T-cell (primary cell): ENCODE measurements around the gene PDIK1L. TPM values are rescaled to one million over a fixed set of nuclear protein-coding genes. Genes with fewer than 3 reads are reported as not detected.

Source experiments
- ATAC-seq, 4 experiments: fragments of 200-7000 bp in 3 of 4; fragments of 150-1000 bp in 1 of 4; cut with Tn5 transposase; replicated peaks in 1 of 4; 1 replicate in 3 of 4; 2 replicates in 1 of 4; pipeline ENCODE4 v1.10.0; 2021; ENCODE audit warnings: moderate library complexity in 3 of 4, mild to moderate bottlenecking in 2 of 4, moderate number of reproducible peaks in 1 of 4
- CTCF ChIA-PET, 2 donors: fragments of 300-600 bp; sonication (Branson Sonifier 250); formaldehyde crosslinking; loops; one replicate each; lab custom pipeline; 2022; ENCODE audit warnings: antibody characterized with exemption in 2 of 2; lab: Charles Lee
- POLR2A ChIA-PET, 2 donors: fragments of 300-600 bp; sonication (Branson Sonifier 250); formaldehyde crosslinking; loops; one replicate each; lab custom pipeline; 2022; ENCODE audit warnings: antibody characterized with exemption in 2 of 2; lab: Charles Lee
- DNase-seq, 35 experiments: peaks; one replicate each; pipeline versions ENCODE4 v3.0.0 to v3.0.0-alpha.2; 2013 to 2023
- H3K27ac ChIP-seq: one replicate; pipeline ENCODE4 v1.5.1; 2013; ENCODE audit warnings: low read length
- H3K27me3 ChIP-seq, 2 experiments: replicated peaks in 1 of 2; 1 replicate in 1 of 2; 2 replicates in 1 of 2; pipeline versions ENCODE4 v1.6.1 to v1.7.0; 2013; ENCODE audit warnings: low read length in 1 of 2, mixed read lengths in 1 of 2; ENCODE audit not compliant: control insufficient read depth in 2 of 2, insufficient read depth in 2 of 2; ENCODE audit errors: extremely low read depth in 1 of 2
- H3K36me3 ChIP-seq, 2 donors: 1 replicate in 1 of 2; 2 replicates in 1 of 2; pipeline versions ENCODE4 v1.6.1 to v1.7.0; 2013; ENCODE audit warnings: low read length in 1 of 2; ENCODE audit not compliant: control insufficient read depth in 2 of 2, insufficient read depth in 1 of 2; ENCODE audit errors: extremely low read depth in 1 of 2
- H3K4me1 ChIP-seq, 2 experiments: 1 replicate in 1 of 2; 2 replicates in 1 of 2; pipeline versions ENCODE4 v1.6.1 to v1.7.0; 2013; ENCODE audit warnings: low read length in 2 of 2, mixed read lengths in 1 of 2; ENCODE audit not compliant: insufficient read depth in 2 of 2, control insufficient read depth in 1 of 2; ENCODE audit errors: extremely low read depth in 1 of 2
- H3K4me3 ChIP-seq, 2 donors: 1 replicate in 1 of 2; 2 replicates in 1 of 2; pipeline versions ENCODE4 v1.5.1 to v1.7.0; 2013; ENCODE audit warnings: mild to moderate bottlenecking in 2 of 2, low read length in 1 of 2, moderate library complexity in 1 of 2; ENCODE audit not compliant: control insufficient read depth in 1 of 2; ENCODE audit errors: extremely low read depth in 1 of 2
- H3K9me3 ChIP-seq: 2 replicates; pipeline ENCODE4 v1.7.0; 2013
- H3K27ac Mint-ChIP-seq, 2 donors: one replicate each; pipeline ENCODE4 v1.8.0; 2020 to 2021; ENCODE audit warnings: mild to moderate bottlenecking in 2 of 2, mixed read lengths in 2 of 2
- H3K27me3 Mint-ChIP-seq, 2 donors: one replicate each; pipeline ENCODE4 v1.8.0; 2021 to 2022; ENCODE audit warnings: mixed read lengths in 2 of 2
- H3K36me3 Mint-ChIP-seq: one replicate; pipeline ENCODE4 v1.8.0; 2021; ENCODE audit warnings: mixed read lengths
- H3K4me1 Mint-ChIP-seq, 3 donors: one replicate each; pipeline ENCODE4 v1.8.0; 2020 to 2022; ENCODE audit warnings: mixed read lengths in 3 of 3, mild to moderate bottlenecking in 1 of 3
- H3K4me3 Mint-ChIP-seq, 3 donors: one replicate each; pipeline ENCODE4 v1.8.0; 2020 to 2022; ENCODE audit warnings: mild to moderate bottlenecking in 3 of 3, mixed read lengths in 3 of 3, moderate library complexity in 3 of 3
- H3K9me3 Mint-ChIP-seq, 3 donors: one replicate each; pipeline ENCODE4 v1.8.0; 2020 to 2022; ENCODE audit warnings: mixed read lengths in 3 of 3
- WGBS: methylation state at CpG from one replicate; pipeline ENCODE4 v1.1.5; 2013; ENCODE audit warnings: missing lambda C conversion rate; ENCODE audit not compliant: insufficient coverage; 5-methylcytosine and 5-hydroxymethylcytosine counted together
- total RNA-seq, 35 experiments: library from RNA in 6 of 35; stranded (reverse) in 6 of 35; fragments of 120-200 nt in 1 of 35; gene quantifications; one replicate each; pipeline versions ENCODE4 v1.2.1 to v1.2.4 and lab custom pipeline; 2013 to 2026

Gene PDIK1L
- total RNA-seq (10 to 100 TPM in 3 of 5 donors, 1 to 10 TPM in 2; 8.8 to 23.6 (median 19.1) TPM), total RNA-seq (lab: John Stamatoyannopoulos, UW) (9.2 to 56.0 (median 28.2) reads per million in 29 experiments)
- 16.1 TPM for total RNA-seq (2013)

DNA sequence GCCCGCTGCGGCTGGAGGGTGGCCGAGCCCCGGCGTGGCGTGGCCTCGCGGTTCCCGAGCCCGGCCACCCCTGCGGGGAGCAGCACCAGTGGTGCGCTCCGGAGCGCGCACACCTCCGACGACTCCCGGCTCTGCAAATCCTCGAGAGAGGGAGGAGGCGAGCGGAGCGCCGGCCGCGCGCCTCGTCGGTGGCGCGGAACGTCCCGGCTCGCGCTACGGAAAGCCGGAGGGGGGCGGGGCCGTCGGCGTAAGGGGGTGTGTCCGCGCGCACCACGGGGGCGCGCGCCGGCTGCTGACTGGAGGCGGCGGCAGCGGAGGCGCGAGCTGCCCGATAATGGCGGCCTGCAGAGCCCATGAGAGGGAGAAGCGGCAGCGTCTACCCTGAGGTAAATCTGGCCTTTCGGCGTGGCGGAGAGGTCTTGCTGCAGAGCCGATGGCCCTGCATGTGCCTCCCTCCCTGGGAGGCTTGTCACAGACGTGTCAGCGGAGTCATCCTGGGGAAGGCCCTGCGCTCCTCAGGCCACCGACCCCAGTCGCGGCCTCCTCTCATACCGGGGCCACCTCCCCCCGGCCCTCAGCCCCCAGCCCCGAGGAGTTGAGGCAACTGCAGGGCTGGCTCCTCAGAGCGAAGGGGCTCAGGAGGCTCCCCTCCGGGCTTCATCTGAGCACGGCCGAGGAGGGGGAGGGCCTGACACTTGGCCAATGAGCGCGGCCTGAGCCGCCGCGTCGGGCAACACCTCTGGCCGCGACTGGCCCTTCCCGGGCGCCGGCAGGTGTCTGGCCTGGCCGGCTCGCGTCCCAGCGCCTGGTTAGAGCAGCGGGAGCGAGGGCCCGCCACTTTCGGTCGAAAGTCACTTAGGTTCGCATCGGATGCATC lies at the start of gene PDIK1L:
Gene PDIK1L (plus strand): TSS at position 295 of the 877 bp plus-strand sequence. CDS start 2,485 bp downstream, outside the sequence.
- no peaks in the 10 kb centered on the region for H3K9me3 ChIP-seq
- ATAC-seq (peak; percentile 86 to 89 (median 88)), DNase-seq (peak; percentile 89 to 98 (median 94))
- WGBS: under 1% methylated on average over 96 of the region's 96 CpGs
- CTCF ChIA-PET: interaction anchor here in 1 of 2 donors (0.8 to 1.5 kb wide), 3 partner anchors 15 to 123 kb away, joined by 3 to 6 read pairs (median 4); partner anchors contain the start of gene CEP85
- Mint-ChIP-seq H3K4me1 (peaks cover 26 to 39% (median 36%) of the 10 kb centered on the region in 3 donors), H3K4me3 (peak within 1 kb of the TSS; percentile 85 to 95 (median 91)), H3K27me3 (no peaks in the 10 kb centered on the region), H3K27ac (peak within 1 kb of the TSS; percentile 90 to 94), H3K36me3 (peaks cover 8% of the 10 kb centered on the region), H3K9me3 (no peaks in the 10 kb centered on the region)
- no peaks in the 10 kb centered on the region for H3K27me3 ChIP-seq
- POLR2A ChIA-PET: interaction anchor here in 1 of 2 donors (1.9 kb wide), 1 partner anchor 15 kb away, joined by 11 read pairs; no protein-coding TSS in a partner anchor
- H3K4me3 ChIP-seq: peak within 1 kb of the TSS; percentile 87 to 99
- peaks cover 0 to 18% of the 10 kb centered on the region in 2 donors for H3K36me3 ChIP-seq
- peak within 1 kb of the TSS; percentile 34 for H3K27ac ChIP-seq
- H3K4me1 ChIP-seq: peaks cover 7 to 16% of the 10 kb centered on the region in 2 experiments

DNA sequence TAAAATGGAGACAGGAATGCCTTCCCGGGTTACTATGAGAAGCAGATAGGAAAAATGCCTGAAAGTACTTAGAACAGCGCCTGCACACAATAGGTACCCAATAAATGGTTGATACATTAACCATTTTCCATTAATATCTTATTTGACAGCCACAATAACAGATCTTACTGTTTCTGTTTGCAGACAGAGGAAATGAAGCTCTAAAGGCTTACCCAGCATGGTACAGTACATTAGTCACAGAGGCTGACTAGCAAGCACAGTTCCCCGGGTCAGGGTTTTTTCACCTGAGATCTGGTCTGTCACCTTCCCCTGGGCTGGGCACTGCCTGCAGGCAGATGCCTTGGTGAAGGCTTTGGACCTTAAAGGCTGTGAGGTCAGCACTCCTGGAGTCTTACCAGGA lies 47.1 kb upstream of the PDIK1L start:
- WGBS: 67% methylated on average over 1 of the region's 3 CpGs
- H3K27ac Mint-ChIP-seq: no peak overlapping the region

DNA sequence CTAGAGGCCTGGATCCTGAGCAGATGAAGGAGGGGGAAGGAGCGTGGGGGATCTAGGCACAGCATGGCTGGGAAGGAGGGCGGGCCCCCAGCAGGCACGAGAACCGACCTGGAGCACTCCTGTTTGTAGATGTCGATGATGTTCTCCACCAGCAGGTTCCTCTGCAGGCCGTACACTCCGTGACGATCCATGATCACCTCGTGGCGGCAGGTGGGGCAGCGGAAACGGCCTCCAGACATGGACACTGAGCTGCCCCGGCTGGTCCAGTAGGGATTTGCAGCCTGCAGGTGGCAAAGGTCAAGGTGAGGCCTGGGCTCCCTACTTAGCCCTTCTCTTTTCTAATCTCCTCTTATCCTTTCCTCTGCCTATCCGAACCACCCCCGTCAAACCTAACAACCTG lies 45.5 kb upstream of the PDIK1L start:
- DNase-seq (no peak), ATAC-seq (no peak)
- Mint-ChIP-seq H3K9me3 (no peaks in the 10 kb centered on the region), H3K4me1 (no peaks in the 10 kb centered on the region), H3K36me3 (no peaks in the 10 kb centered on the region), H3K27ac (no peak overlapping the region), H3K27me3 (peaks cover 9 to 18% of the 10 kb centered on the region in 2 donors), H3K4me3 (no peak overlapping the region)
- POLR2A ChIA-PET: no interaction called here
- 74% methylated on average over 14 of the region's 15 CpGs for WGBS
- Histone ChIP-seq H3K36me3 (no peaks in the 10 kb centered on the region), H3K9me3 (no peaks in the 10 kb centered on the region), H3K27me3 (peaks cover 0 to 41% of the 10 kb centered on the region in 2 experiments), H3K27ac (no peak overlapping the region), H3K4me3 (no peak overlapping the region), H3K4me1 (no peaks in the 10 kb centered on the region)
- CTCF ChIA-PET: interaction anchor here in 1 of 2 donors (0.9 kb wide), 1 partner anchor 190 kb away, joined by 3 read pairs; no protein-coding TSS in a partner anchor

More for the DNA sequence above, 47.1 kb upstream of the PDIK1L start:
- ChIA-PET CTCF (no interaction called here), POLR2A (no interaction called here)
- H3K27ac ChIP-seq: no peak overlapping the region
- Mint-ChIP-seq H3K4me3 (no peak overlapping the region), H3K9me3 (no peaks in the 10 kb centered on the region), H3K36me3 (no peaks in the 10 kb centered on the region), H3K27me3 (peaks cover 17 to 23% of the 10 kb centered on the region in 2 donors), H3K4me1 (no peaks in the 10 kb centered on the region)
- no peaks in the 10 kb centered on the region for H3K4me1 ChIP-seq
- H3K4me3 ChIP-seq: no peak overlapping the region
- peaks cover 0 to 53% of the 10 kb centered on the region in 2 experiments for H3K27me3 ChIP-seq
- no peaks in the 10 kb centered on the region for H3K9me3 ChIP-seq
- ATAC-seq (no peak), DNase-seq (no peak)
- H3K36me3 ChIP-seq: no peaks in the 10 kb centered on the region

DNA sequence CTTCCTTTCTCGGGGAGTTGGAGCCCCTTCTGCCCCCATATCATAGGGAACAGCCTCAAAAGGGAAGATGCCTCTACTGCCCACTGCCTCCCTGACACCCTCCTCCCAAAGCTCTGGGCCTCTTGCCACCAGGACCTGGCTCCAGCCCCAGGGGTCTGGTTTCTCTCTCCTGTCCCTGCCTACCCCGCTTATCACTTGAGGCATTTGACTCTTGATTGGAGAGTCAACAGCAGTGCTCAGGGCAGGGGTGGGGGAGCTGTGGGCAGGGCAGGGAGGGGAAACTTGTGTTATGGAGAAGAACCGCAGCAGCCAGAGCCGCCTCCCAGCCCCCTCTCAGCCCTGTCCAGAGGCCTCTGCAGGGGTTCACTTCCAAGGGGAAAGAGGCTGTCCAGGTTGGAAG lies 44.8 kb upstream of the PDIK1L start:
- H3K27me3 ChIP-seq: peaks cover 0 to 39% of the 10 kb centered on the region in 2 experiments
- Mint-ChIP-seq H3K27ac (no peak overlapping the region), H3K9me3 (no peaks in the 10 kb centered on the region), H3K36me3 (no peaks in the 10 kb centered on the region), H3K4me1 (no peaks in the 10 kb centered on the region), H3K4me3 (no peak overlapping the region), H3K27me3 (peaks cover 10 to 19% of the 10 kb centered on the region in 2 donors)
- ChIA-PET CTCF (no interaction called here), POLR2A (no interaction called here)
- no peak for ATAC-seq
- no peaks in the 10 kb centered on the region for H3K9me3 ChIP-seq
- WGBS: 80% methylated on average over 1 of the region's 4 CpGs
- H3K36me3 ChIP-seq: no peaks in the 10 kb centered on the region
- H3K4me1 ChIP-seq: no peaks in the 10 kb centered on the region
- DNase-seq: no peak
- H3K4me3 ChIP-seq: no peak overlapping the region
- H3K27ac ChIP-seq: no peak overlapping the region

DNA sequence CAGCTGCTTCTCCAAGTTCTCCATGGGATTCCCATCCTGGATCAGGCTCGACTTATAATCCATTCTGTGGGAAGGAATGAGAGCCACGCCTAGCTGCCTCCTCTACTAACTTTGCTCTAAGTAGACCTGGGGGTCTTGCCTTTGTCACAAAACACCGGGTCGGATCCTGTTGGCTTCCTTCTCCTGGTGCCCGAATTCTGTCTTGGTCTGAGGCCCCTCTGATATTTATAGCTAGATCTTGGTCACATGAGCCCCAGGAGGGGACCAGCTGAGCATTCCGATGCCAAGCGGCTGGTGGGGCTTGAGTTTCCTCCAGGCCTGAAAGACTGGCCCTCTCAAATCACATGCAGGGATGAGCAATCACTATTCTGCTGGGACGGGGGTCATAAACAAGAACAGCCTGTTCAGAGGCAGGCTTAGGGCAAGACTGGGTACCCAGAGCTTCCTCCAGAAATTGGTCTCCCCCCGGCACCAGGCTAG lies 44.2 kb upstream of the PDIK1L start, which contains the start of gene TRIM63:
Gene TRIM63 (minus strand): TSS at position 199 of the 480 bp plus-strand sequence. CDS start 136 bp downstream, at position 63.
- ATAC-seq (no peak), DNase-seq (no peak)
- no peak within 1 kb of the TSS for H3K27ac Mint-ChIP-seq
- no peaks in the 10 kb centered on the region for H3K9me3 Mint-ChIP-seq
- CTCF ChIA-PET: no interaction called here
- WGBS: 60% methylated on average over 7 of the region's 9 CpGs
- H3K36me3 Mint-ChIP-seq: no peaks in the 10 kb centered on the region
- Histone ChIP-seq H3K4me1 (no peaks in the 10 kb centered on the region), H3K4me3 (no peak within 1 kb of the TSS), H3K27ac (no peak within 1 kb of the TSS), H3K36me3 (no peaks in the 10 kb centered on the region), H3K9me3 (no peaks in the 10 kb centered on the region), H3K27me3 (peaks cover 0 to 40% of the 10 kb centered on the region in 2 experiments)
- H3K27me3 Mint-ChIP-seq: peaks cover 16 to 24% of the 10 kb centered on the region in 2 donors
- POLR2A ChIA-PET: no interaction called here
- no peaks in the 10 kb centered on the region for H3K4me1 Mint-ChIP-seq
- H3K4me3 Mint-ChIP-seq: no peak within 1 kb of the TSS

DNA sequence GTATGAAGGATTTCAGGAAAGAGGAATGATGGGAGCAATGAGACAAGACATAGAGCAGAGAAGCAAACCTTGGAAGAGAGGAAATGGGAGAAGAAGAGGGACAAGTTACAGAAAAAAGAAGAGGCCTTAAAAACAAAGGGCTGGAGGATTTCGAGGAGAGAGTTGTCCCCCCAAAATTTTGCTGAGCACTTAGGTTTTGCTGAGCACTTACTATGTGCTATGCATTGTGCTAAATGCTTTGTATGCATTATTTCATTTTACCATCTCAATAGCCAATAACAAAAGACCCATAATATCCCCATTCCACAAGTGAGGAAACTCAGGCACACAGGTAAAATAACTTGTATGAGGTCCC lies 41.7 kb upstream of the PDIK1L start:
- Mint-ChIP-seq H3K27ac (no peak overlapping the region), H3K27me3 (peaks cover 25 to 29% of the 10 kb centered on the region in 2 donors), H3K36me3 (no peaks in the 10 kb centered on the region), H3K4me1 (no peaks in the 10 kb centered on the region), H3K4me3 (no peak overlapping the region), H3K9me3 (no peaks in the 10 kb centered on the region)
- H3K36me3 ChIP-seq: no peaks in the 10 kb centered on the region
- H3K9me3 ChIP-seq: no peaks in the 10 kb centered on the region
- H3K27ac ChIP-seq: no peak overlapping the region
- ChIA-PET POLR2A (no interaction called here), CTCF (interaction anchor here in 1 of 2 donors (1.1 kb wide), 1 partner anchor 11 kb away, joined by 4 read pairs; no protein-coding TSS in a partner anchor)
- WGBS: no CpG with 5 or more reads among the region's 1 CpG
- H3K27me3 ChIP-seq: peaks cover 0 to 45% of the 10 kb centered on the region in 2 experiments
- no peak overlapping the region for H3K4me3 ChIP-seq
- DNase-seq (no peak), ATAC-seq (no peak)
- no peaks in the 10 kb centered on the region for H3K4me1 ChIP-seq
